NT2/D1 (cell line): Measurements from ENCODE around the gene SOCS4.
"Not testable (repeated sequence)": the region's sequence is repeated elsewhere in the genome, so short reads cannot be mapped to it uniquely, and the experiment has no call there.

Source experiments
- DNase-seq: peaks from one replicate; pipeline ENCODE4 v3.0.0-alpha.2; 2011; ENCODE audit warnings: low read depth, low spot score
- H3K27me3 ChIP-seq: 2 replicates; pipeline ENCODE4 v1.6.0; 2011; ENCODE audit warnings: mild to moderate bottlenecking; ENCODE audit not compliant: insufficient read length, insufficient read depth
- H3K36me3 ChIP-seq: 2 replicates; pipeline ENCODE4 v1.6.1; 2011; ENCODE audit warnings: mild to moderate bottlenecking, low read length, mixed read lengths; ENCODE audit not compliant: insufficient read depth, insufficient read length
- H3K4me1 ChIP-seq: 2 replicates; pipeline ENCODE4 v1.5.1; 2011; ENCODE audit not compliant: insufficient read depth, insufficient read length
- H3K4me3 ChIP-seq: 2 replicates; pipeline ENCODE4 v1.5.1; 2011; ENCODE audit warnings: low read depth; ENCODE audit not compliant: insufficient read length
- H3K9ac ChIP-seq: 2 replicates; pipeline ENCODE4 v1.6.0; 2011; ENCODE audit warnings: low read depth; ENCODE audit not compliant: insufficient read length
- H3K9me3 ChIP-seq: 2 replicates; pipeline ENCODE4 v1.5.1; 2011; ENCODE audit warnings: mild to moderate bottlenecking, low read length; ENCODE audit not compliant: insufficient read depth
- SUZ12 ChIP-seq: IDR thresholded peaks from 2 replicates; pipeline ENCODE4 v1.6.1; 2011; ENCODE audit not compliant: insufficient read length, insufficient read depth; ENCODE audit errors: extremely low read depth
- YY1 ChIP-seq: IDR thresholded peaks from 2 replicates; pipeline ENCODE4 v1.6.1; 2011; ENCODE audit not compliant: insufficient read length, insufficient read depth
- ZNF274 ChIP-seq: IDR thresholded peaks from 2 replicates; pipeline ENCODE4 v1.6.1; 2011; ENCODE audit warnings: mild to moderate bottlenecking, low read depth, low read length

The SOCS4 gene

GRCh38 chr14:55019968-55020554 lies 7.0 kb upstream of the SOCS4 start:
- peaks cover 57% of the 10 kb centered on the region for H3K36me3 ChIP-seq
- no peak overlapping the region for H3K4me3 ChIP-seq
- no peak overlapping the region for H3K9ac ChIP-seq
- no peaks in the 10 kb centered on the region for H3K27me3 ChIP-seq
- no peak for DNase-seq
- no peak for TF ChIP-seq SUZ12
- TF ChIP-seq YY1 = no peak
- no peak for TF ChIP-seq ZNF274
- H3K9me3 ChIP-seq = no peaks in the 10 kb centered on the region
- H3K4me1 ChIP-seq = no peaks in the 10 kb centered on the region

GRCh38 chr14:55024365-55024764 lies 2.7 kb upstream of the SOCS4 start:
- DNase-seq, H3K27me3 ChIP-seq, H3K9me3 ChIP-seq, H3K4me1 ChIP-seq: not testable (repeated sequence)
- peak overlapping the region; percentile 24 for H3K4me3 ChIP-seq
- peak overlapping the region; percentile 58 for H3K9ac ChIP-seq
- H3K36me3 ChIP-seq = peaks cover 38% of the 10 kb centered on the region

GRCh38 chr14:55025948-55026347 lies 1.1 kb upstream of the SOCS4 start:
- Histone ChIP-seq H3K27me3 (no peaks in the 10 kb centered on the region), H3K4me1 (no peaks in the 10 kb centered on the region), H3K9me3 (no peaks in the 10 kb centered on the region), H3K4me3 (peak overlapping the region; percentile 91), H3K9ac (peak overlapping the region; percentile 95), H3K36me3 (peaks cover 30% of the 10 kb centered on the region)
- no peak for TF ChIP-seq YY1
- no peak for TF ChIP-seq SUZ12
- TF ChIP-seq ZNF274 = no peak
- no peak for DNase-seq

DNA sequence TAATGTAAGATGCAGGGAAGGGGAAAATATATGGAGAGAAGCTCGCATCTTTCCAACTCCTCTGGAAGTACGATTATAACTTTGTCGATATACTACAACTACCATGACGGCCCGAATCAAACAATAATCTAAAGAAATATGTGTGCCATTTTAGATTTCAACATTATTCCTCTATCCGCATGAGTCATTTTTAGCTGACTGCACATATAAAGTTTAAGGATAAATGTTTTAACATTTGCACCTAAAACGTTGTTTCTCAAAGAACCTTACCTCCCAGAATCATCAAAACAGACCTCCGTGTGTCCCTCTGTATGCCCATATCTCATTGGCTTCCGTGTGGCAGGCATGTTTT lies 619 bp upstream of the SOCS4 start:
- H3K4me1 ChIP-seq = no peaks in the 10 kb centered on the region
- no peak for DNase-seq
- no peak for TF ChIP-seq SUZ12
- no peak for TF ChIP-seq YY1
- no peak for TF ChIP-seq ZNF274
- H3K4me3 ChIP-seq = peak overlapping the region; percentile 91
- no peaks in the 10 kb centered on the region for H3K27me3 ChIP-seq
- H3K9me3 ChIP-seq = no peaks in the 10 kb centered on the region
- H3K36me3 ChIP-seq = peaks cover 27% of the 10 kb centered on the region
- H3K9ac ChIP-seq = peak overlapping the region; percentile 95

- Histone ChIP-seq H3K9ac (peak overlapping the region; percentile 95), H3K27me3 (no peaks in the 10 kb centered on the region), H3K4me1 (no peaks in the 10 kb centered on the region), H3K36me3 (peaks cover 27% of the 10 kb centered on the region), H3K4me3 (peak overlapping the region; percentile 91), H3K9me3 (no peaks in the 10 kb centered on the region)
- no peak for DNase-seq
- TF ChIP-seq YY1 = no peak
- TF ChIP-seq ZNF274 = no peak
- TF ChIP-seq SUZ12 = no peak
Measured at GRCh38 chr14:55028066-55028465, 1.0 kb downstream of the SOCS4 start.

- no peak for DNase-seq
- H3K36me3 ChIP-seq = peaks cover 25% of the 10 kb centered on the region
- TF ChIP-seq SUZ12 = no peak
- TF ChIP-seq ZNF274 = no peak
- TF ChIP-seq YY1 = no peak
- H3K9ac ChIP-seq = peak overlapping the region; percentile 95
- H3K9me3 ChIP-seq = no peaks in the 10 kb centered on the region
- H3K4me3 ChIP-seq = peak overlapping the region; percentile 91
- H3K27me3 ChIP-seq = no peaks in the 10 kb centered on the region
- H3K4me1 ChIP-seq = no peaks in the 10 kb centered on the region
Measured at GRCh38 chr14:55028476-55028875, 1.4 kb downstream of the SOCS4 start.

DNA sequence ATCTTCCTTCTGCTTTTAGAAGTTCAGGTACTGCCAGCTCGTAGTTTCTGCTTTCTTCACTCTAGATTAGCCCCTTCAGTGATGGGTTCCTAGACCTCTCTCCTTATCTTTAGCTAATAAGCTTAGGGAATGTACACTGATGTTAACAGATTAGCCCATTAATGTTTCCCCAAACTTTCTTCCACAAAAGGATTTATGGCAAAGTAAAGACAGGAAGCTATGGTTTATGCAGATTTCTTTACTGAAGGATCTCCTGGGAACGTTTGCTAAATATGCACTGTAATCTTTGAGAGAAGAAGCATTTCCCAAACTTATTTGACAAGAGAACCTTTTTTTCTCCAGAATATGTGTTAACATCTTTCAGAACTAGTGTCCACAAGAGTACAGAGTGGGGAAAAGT lies 4.2 kb downstream of the SOCS4 start:
- TF ChIP-seq SUZ12 = no peak
- TF ChIP-seq YY1 = no peak
- no peak for TF ChIP-seq ZNF274
- Histone ChIP-seq H3K9ac (no peak overlapping the region), H3K4me3 (no peak overlapping the region), H3K4me1 (no peaks in the 10 kb centered on the region), H3K9me3 (no peaks in the 10 kb centered on the region), H3K36me3 (peaks cover 26% of the 10 kb centered on the region), H3K27me3 (no peaks in the 10 kb centered on the region)
- DNase-seq = no peak

DNA sequence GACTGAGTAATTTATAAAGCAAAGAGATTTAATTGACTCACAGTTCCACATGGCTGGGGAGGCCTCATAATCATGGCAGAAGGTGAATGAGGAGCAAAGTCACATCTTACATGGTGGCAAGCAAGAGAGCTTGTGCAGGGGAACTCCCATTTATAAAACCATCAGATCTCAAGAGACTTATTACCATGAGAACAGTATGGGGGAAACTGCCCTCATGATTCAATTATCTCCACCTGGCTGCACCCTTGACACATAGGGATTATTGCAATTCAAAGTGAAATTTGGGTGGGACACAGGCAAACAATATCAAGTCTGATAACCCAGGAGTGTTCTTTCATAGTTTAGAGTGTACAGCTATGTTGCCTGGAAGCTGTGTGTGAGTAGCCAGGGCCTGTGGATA lies 11.0 kb downstream of the SOCS4 start:
- H3K4me1 ChIP-seq, H3K9ac ChIP-seq, H3K27me3 ChIP-seq, H3K9me3 ChIP-seq, DNase-seq, H3K4me3 ChIP-seq: not testable (repeated sequence)
- peaks cover 40% of the 10 kb centered on the region for H3K36me3 ChIP-seq
